Liver (tissue), 9 donors: ENCODE data around the gene RBM47. TPM values are rescaled to one million over a fixed set of nuclear protein-coding genes. Genes with fewer than 3 reads are reported as not detected.
A peak's percentile ranks its signal among the peaks of the same experiment; 100 is the strongest.

Experiments
- DNase-seq: peaks from one replicate; pipeline ENCODE4 v3.0.0-alpha.2; 2017; ENCODE audit warnings: low spot score
- H3K27ac ChIP-seq, 2 donors: one replicate each; pipeline ENCODE4 v1.7.0; 2013; ENCODE audit warnings: inconsistent platforms in 2 of 2, low read length in 2 of 2, control low read depth in 1 of 2, low read depth in 1 of 2, mild to moderate bottlenecking in 1 of 2
- H3K27me3 ChIP-seq, 4 donors: one replicate each; pipeline versions ENCODE4 v1.6.1 to v1.7.0; 2013; ENCODE audit warnings: low read length in 3 of 4, inconsistent platforms in 1 of 4, mild to moderate bottlenecking in 1 of 4, moderate library complexity in 1 of 4; ENCODE audit not compliant: control insufficient read depth in 4 of 4, insufficient read depth in 4 of 4
- H3K36me3 ChIP-seq, 4 donors: one replicate each; pipeline versions ENCODE4 v1.6.1 to v1.7.0; 2013; ENCODE audit warnings: low read length in 3 of 4, mild to moderate bottlenecking in 3 of 4, low read depth in 1 of 4, moderate library complexity in 1 of 4; ENCODE audit not compliant: control insufficient read depth in 4 of 4, insufficient read depth in 3 of 4
- H3K4me1 ChIP-seq, 4 donors: one replicate each; pipeline versions ENCODE4 v1.6.1 to v1.7.0; 2013; ENCODE audit warnings: low read length in 3 of 4, mild to moderate bottlenecking in 3 of 4, moderate library complexity in 1 of 4; ENCODE audit not compliant: control insufficient read depth in 4 of 4, insufficient read depth in 4 of 4
- H3K4me3 ChIP-seq, 3 donors: one replicate each; pipeline versions ENCODE4 v1.6.1 to v1.7.0; 2013; ENCODE audit warnings: low read length in 3 of 3, control low read depth in 1 of 3, low read depth in 1 of 3, mild to moderate bottlenecking in 1 of 3
- H3K9ac ChIP-seq, 2 donors: one replicate each; pipeline ENCODE4 v1.7.0; 2013; ENCODE audit warnings: low read length in 2 of 2, mild to moderate bottlenecking in 2 of 2, moderate library complexity in 2 of 2, control low read depth in 1 of 2, low read depth in 1 of 2
- H3K9me3 ChIP-seq, 4 donors: one replicate each; pipeline versions ENCODE4 v1.6.1 to v1.7.0; 2013; ENCODE audit warnings: low read length in 3 of 4; ENCODE audit not compliant: control insufficient read depth in 4 of 4
- ATF3 ChIP-seq: IDR thresholded peaks from 2 replicates; pipeline ENCODE4 v1.6.1; 2016; ENCODE audit warnings: antibody characterized with exemption
- CTCF ChIP-seq: fragments of 150-350 bp; IDR thresholded peaks from 2 replicates; pipeline ENCODE4 v1.5.1; 2017; ENCODE audit warnings: improper control_type of control experiment, low read depth, low read length; ENCODE audit not compliant: missing input control
- EGR1 ChIP-seq, 2 donors: IDR thresholded peaks; 2 replicates each; pipeline ENCODE4 v1.6.1; 2016 to 2018; ENCODE audit warnings: antibody characterized with exemption in 2 of 2, low read depth in 2 of 2
- FOXA1 ChIP-seq: IDR thresholded peaks from 2 replicates; pipeline ENCODE4 v1.6.1; 2016; ENCODE audit warnings: antibody characterized with exemption
- GABPA ChIP-seq, 2 donors: IDR thresholded peaks in 1 of 2; conservative IDR thresholded peaks in 1 of 2; 2 replicates each; pipeline ENCODE4 v1.6.1; 2016; ENCODE audit warnings: antibody characterized with exemption in 2 of 2, mild to moderate bottlenecking in 1 of 2, moderate library complexity in 1 of 2
- HNF4A ChIP-seq, 2 donors: conservative IDR thresholded peaks; 2 replicates each; pipeline ENCODE4 v1.6.1; 2016; ENCODE audit warnings: antibody characterized with exemption in 2 of 2, mild to moderate bottlenecking in 2 of 2
- HNF4G ChIP-seq: IDR thresholded peaks from 2 replicates; pipeline ENCODE4 v1.6.1; 2016; ENCODE audit warnings: antibody characterized with exemption
- JUND ChIP-seq, 2 donors: IDR thresholded peaks; 2 replicates each; pipeline ENCODE4 v1.6.1; 2016; ENCODE audit warnings: antibody characterized with exemption in 2 of 2
- MAX ChIP-seq: IDR thresholded peaks from 2 replicates; pipeline ENCODE4 v1.6.1; 2016; ENCODE audit warnings: antibody characterized with exemption
- NR2F2 ChIP-seq: IDR thresholded peaks from 2 replicates; pipeline ENCODE4 v1.6.1; 2016; ENCODE audit warnings: antibody characterized with exemption
- RAD21 ChIP-seq, 2 donors: IDR thresholded peaks; 2 replicates each; pipeline ENCODE4 v1.6.1; 2016; ENCODE audit warnings: antibody characterized with exemption in 2 of 2, mild to moderate bottlenecking in 2 of 2
- REST ChIP-seq: IDR thresholded peaks from 2 replicates; pipeline ENCODE4 v1.6.1; 2016; ENCODE audit warnings: antibody characterized with exemption, mild to moderate bottlenecking
- RXRA ChIP-seq, 2 donors: IDR thresholded peaks; 2 replicates each; pipeline ENCODE4 v1.6.1; 2017 to 2018; ENCODE audit warnings: antibody characterized with exemption in 2 of 2, mild to moderate bottlenecking in 1 of 2
- SP1 ChIP-seq: IDR thresholded peaks from 2 replicates; pipeline ENCODE4 v1.6.1; 2018; ENCODE audit warnings: antibody characterized with exemption, mild to moderate bottlenecking
- TAF1 ChIP-seq: conservative IDR thresholded peaks from 2 replicates; pipeline ENCODE4 v1.6.1; 2016; ENCODE audit warnings: antibody characterized with exemption, mild to moderate bottlenecking
- ZBTB33 ChIP-seq: IDR thresholded peaks from 2 replicates; pipeline ENCODE4 v1.6.1; 2016; ENCODE audit warnings: antibody characterized with exemption
- WGBS: extraction: QIAGEN DNeasy Blood & Tissue Kit; methylation state at CpG from one replicate; pipeline ENCODE4 v1.1.7; 2013; 5-methylcytosine and 5-hydroxymethylcytosine counted together
- polyA plus RNA-seq, 2 donors: library from polyadenylated mRNA; stranded (reverse) in 1 of 2; unstranded in 1 of 2; fragments of 200-250 nt in 1 of 2; fragments of >200 nt in 1 of 2; fragmentation: Nextera tagmentation in 1 of 2; extraction: Ambion mirVana in 1 of 2; gene quantifications; one replicate each; pipeline versions ENCODE4 v1.2.1 to v1.2.3, GENCODE V29; 2013 to 2015
- total RNA-seq, 2 donors: library from RNA; depleted of rRNA; stranded (reverse); fragments of >200 nt; gene quantifications; one replicate each; pipeline ENCODE4 v1.2.3, GENCODE V29; 2014
- donor health status: healthy.
- donor health status: healthy.
- donor health status: healthy.
- donor health status: healthy.
- donor health status: healthy.

The RBM47 gene
- total and polyA plus RNA-seq, 4 donors: 16.5 to 81.2 (median 24.7) TPM

GRCh38 chr4:40550196-40550595, 79.5 kb downstream of the RBM47 start:
- H3K27me3 ChIP-seq: no peaks in the 10 kb centered on the region
- H3K4me3 ChIP-seq: no peak overlapping the region
- H3K4me1 ChIP-seq: peaks cover 4 to 40% (median 29%) of the 10 kb centered on the region in 4 donors
- H3K9ac ChIP-seq: no peak overlapping the region
- H3K27ac ChIP-seq: peak overlapping the region; percentile 61 to 87
- H3K36me3 ChIP-seq: peaks cover 0 to 2% (median 0%) of the 10 kb centered on the region in 4 donors
- no peaks in the 10 kb centered on the region for H3K9me3 ChIP-seq
- 85% methylated on average over 5 of the region's 5 CpGs for WGBS
- no peak for DNase-seq
- no peak for TF ChIP-seq TAF1
- TF ChIP-seq JUND (IDR thresholded peaks at IDR 0.05): no peak
- TF ChIP-seq CTCF: no peak
- no peak for TF ChIP-seq RAD21 (IDR thresholded peaks at IDR 0.05)
- no peak for TF ChIP-seq MAX
- no peak for TF ChIP-seq GABPA (IDR thresholded peaks at IDR 0.05 in 1 of 2, conservative IDR thresholded peaks at IDR 0.05 in 1 of 2)
- no peak for TF ChIP-seq NR2F2
- no peak for TF ChIP-seq RXRA (IDR thresholded peaks at IDR 0.05)
- no peak for TF ChIP-seq HNF4A (conservative IDR thresholded peaks at IDR 0.05)
- TF ChIP-seq REST: no peak
- TF ChIP-seq FOXA1: no peak
- no peak for TF ChIP-seq SP1
- no peak for TF ChIP-seq HNF4G
- no peak for TF ChIP-seq ATF3
- no peak for TF ChIP-seq ZBTB33
- TF ChIP-seq EGR1 (IDR thresholded peaks at IDR 0.05; ENCODE audit: low read depth in 2 of 2): no peak

- peak overlapping the region; percentile 79 to 86 for H3K27ac ChIP-seq
- H3K27me3 ChIP-seq: no peaks in the 10 kb centered on the region
- no peak for TF ChIP-seq CTCF
- TF ChIP-seq GABPA (IDR thresholded peaks at IDR 0.05 in 1 of 2, conservative IDR thresholded peaks at IDR 0.05 in 1 of 2): no peak
- no peak for TF ChIP-seq REST
- no peak for TF ChIP-seq ZBTB33
Measured at GRCh38 chr4:40548256-40548655, 81.4 kb downstream of the RBM47 start.

More at GRCh38 chr4:40548256-40548655, 81.4 kb downstream of the RBM47 start:
- H3K9me3 ChIP-seq: no peaks in the 10 kb centered on the region
- H3K4me1 ChIP-seq: peaks cover 6 to 48% (median 27%) of the 10 kb centered on the region in 4 donors
- 76% methylated on average over 11 of the region's 11 CpGs for WGBS
- H3K9ac ChIP-seq: no peak overlapping the region
- peaks cover 0 to 2% (median 0%) of the 10 kb centered on the region in 4 donors for H3K36me3 ChIP-seq
- no peak for DNase-seq
- H3K4me3 ChIP-seq: no peak overlapping the region
